Gastroesophageal sphincter (tissue), 4 donors: ENCODE measurements around the gene SERBP1. TPM values are rescaled to one million over a fixed set of nuclear protein-coding genes. Genes with fewer than 3 reads are reported as not detected.

ENCODE experiments used
- ATAC-seq: fragments of 150-250 bp; one replicate; pipeline ENCODE4 v1.9.1; 2016; ENCODE audit warnings: mild to moderate bottlenecking, moderate library complexity
- H3K27ac ChIP-seq, 4 donors: fragments of 200-600 bp; sonication (generic) in 3 of 4; 1 replicate in 3 of 4; 2 replicates in 1 of 4; pipeline ENCODE4 v1.5.1; 2016 to 2019
- H3K27me3 ChIP-seq: fragments of 200-600 bp; sonication (generic); one replicate; pipeline ENCODE4 v1.5.1; 2019
- H3K36me3 ChIP-seq, 2 donors: fragments of 200-600 bp; sonication (generic); one replicate each; pipeline ENCODE4 v1.5.1; 2019; ENCODE audit warnings: control low read depth in 1 of 2
- H3K4me1 ChIP-seq, 3 donors: fragments of 200-600 bp; sonication (generic); 1 replicate in 2 of 3; 2 replicates in 1 of 3; pipeline ENCODE4 v1.5.1; 2016 to 2019; ENCODE audit warnings: control low read depth in 2 of 3
- H3K4me3 ChIP-seq, 2 donors: fragments of 200-600 bp; sonication (generic); one replicate each; pipeline ENCODE4 v1.5.1; 2019; ENCODE audit warnings: mild to moderate bottlenecking in 1 of 2, moderate library complexity in 1 of 2
- H3K9me3 ChIP-seq, 3 donors: fragments of 200-600 bp; sonication (generic); one replicate each; pipeline ENCODE4 v1.5.1; 2017 to 2019; ENCODE audit warnings: control low read depth in 2 of 3
- CTCF ChIP-seq, 4 experiments: fragments of 200-600 bp in 2 of 4; fragments of 450-650 bp in 2 of 4; sonication (generic) in 1 of 4; IDR thresholded peaks; one replicate each; pipeline ENCODE4 v1.5.1; 2017 to 2019; ENCODE audit warnings: antibody characterized with exemption in 4 of 4, mild to moderate bottlenecking in 2 of 4, moderate library complexity in 2 of 4
- EP300 ChIP-seq: sonication (generic); formaldehyde crosslinking; IDR thresholded peaks from one replicate; pipeline ENCODE4 v1.6.1; 2017; ENCODE audit warnings: antibody characterized with exemption, mild to moderate bottlenecking
- POLR2A ChIP-seq, 2 donors: fragments of 450-650 bp; IDR thresholded peaks; one replicate each; pipeline ENCODE4 v1.6.1; 2017; ENCODE audit warnings: antibody characterized with exemption in 2 of 2, mild to moderate bottlenecking in 2 of 2, moderate library complexity in 1 of 2
- POLR2AphosphoS5 ChIP-seq: sonication (generic); formaldehyde crosslinking; IDR thresholded peaks from one replicate; pipeline ENCODE4 v1.6.1; 2017; ENCODE audit warnings: antibody characterized with exemption
- whole genome bisulfite sequencing, 2 donors: methylation state at CpG; one replicate each; pipeline ENCODE4 v1.1.5; 2018; ENCODE audit warnings: low coverage in 1 of 2; 5-methylcytosine and 5-hydroxymethylcytosine counted together
- total RNA-seq, 4 donors: library from RNA; depleted of rRNA; stranded (reverse); fragments of >200 nt; gene quantifications; one replicate each; pipeline ENCODE4 v1.1.0, GENCODE V29; 2016

The SERBP1 gene
- total RNA-seq, 4 donors from 2014 or later = 254 to 263 (median 258) TPM

GRCh38 chr1:67431156-67431765 is 1.1 kb upstream of the SERBP1 start:
- H3K27ac ChIP-seq = peak overlapping the region; percentile 68 to 93 (median 92)
- H3K9me3 ChIP-seq = no peaks in the 10 kb centered on the region
- TF ChIP-seq POLR2A (IDR thresholded peaks at IDR 0.05) (no peak), POLR2AphosphoS5 (no peak), EP300 (no peak)
- 13 to 17% methylated on average over 7 to 11 of the region's 12 CpGs for WGBS, 2 donors
- no peaks in the 10 kb centered on the region for H3K27me3 ChIP-seq
- ATAC-seq = no peak
- H3K36me3 ChIP-seq = no peaks in the 10 kb centered on the region
- H3K4me3 ChIP-seq = peak overlapping the region; percentile 77
- peaks cover 0 to 53% (median 7%) of the 10 kb centered on the region in 3 donors for H3K4me1 ChIP-seq

- ATAC-seq = peak; percentile 13
- WGBS, 2 donors = 0% methylated on average over 6 to 17 of the region's 69 CpGs
- Histone ChIP-seq H3K27me3 (no peaks in the 10 kb centered on the region), H3K4me3 (peak overlapping the region; percentile 77), H3K36me3 (peaks cover 0 to 14% of the 10 kb centered on the region in 2 donors), H3K9me3 (no peaks in the 10 kb centered on the region), H3K27ac (peak overlapping the region; percentile 60 to 93 (median 92)), H3K4me1 (peaks cover 0 to 63% (median 9%) of the 10 kb centered on the region in 3 donors)
- TF ChIP-seq POLR2A (IDR thresholded peaks at IDR 0.05) (peak in 1 of 2 donors; percentile 34), POLR2AphosphoS5 (no peak)
Observed at GRCh38 chr1:67429528-67430357, 459 bp downstream of the SERBP1 start.

GRCh38 chr1:67429011-67429527 is 1.1 kb downstream of the SERBP1 start:
- 0% methylated on average over 6 to 12 of the region's 25 CpGs for WGBS, 2 donors
- H3K27ac ChIP-seq = peak overlapping the region in 3 of 4 donors; percentile 92 to 93 (median 92)
- H3K4me3 ChIP-seq = peak overlapping the region; percentile 77
- no peak for ATAC-seq
- no peaks in the 10 kb centered on the region for H3K27me3 ChIP-seq
- H3K4me1 ChIP-seq = peaks cover 0 to 56% (median 9%) of the 10 kb centered on the region in 3 donors
- peaks cover 2 to 21% of the 10 kb centered on the region in 2 donors for H3K36me3 ChIP-seq
- no peaks in the 10 kb centered on the region for H3K9me3 ChIP-seq
- no peak for TF ChIP-seq POLR2A (IDR thresholded peaks at IDR 0.05)
- no peak for TF ChIP-seq CTCF (IDR thresholded peaks at IDR 0.05)
- TF ChIP-seq POLR2AphosphoS5 = no peak
- TF ChIP-seq EP300 = no peak

GRCh38 chr1:67427947-67428346 is 2.3 kb downstream of the SERBP1 start:
- WGBS, 2 donors = 0 to 5% methylated on average over 2 to 3 of the region's 3 CpGs
- H3K36me3 ChIP-seq = peaks cover 3 to 32% of the 10 kb centered on the region in 2 donors
- no peak overlapping the region for H3K27ac ChIP-seq
- TF ChIP-seq POLR2AphosphoS5 (no peak), CTCF (IDR thresholded peaks at IDR 0.05) (no peak), EP300 (no peak), POLR2A (IDR thresholded peaks at IDR 0.05) (no peak)
- H3K4me3 ChIP-seq = peak overlapping the region; percentile 77
- peaks cover 0 to 45% (median 9%) of the 10 kb centered on the region in 3 donors for H3K4me1 ChIP-seq
- no peak for ATAC-seq
- H3K9me3 ChIP-seq = no peaks in the 10 kb centered on the region
- no peaks in the 10 kb centered on the region for H3K27me3 ChIP-seq

GRCh38 chr1:67427465-67427864 is 2.7 kb downstream of the SERBP1 start:
- H3K9me3 ChIP-seq = no peaks in the 10 kb centered on the region
- H3K27me3 ChIP-seq = no peaks in the 10 kb centered on the region
- H3K4me1 ChIP-seq = peaks cover 0 to 42% (median 9%) of the 10 kb centered on the region in 3 donors
- peaks cover 3 to 37% of the 10 kb centered on the region in 2 donors for H3K36me3 ChIP-seq
- no peak for ATAC-seq
- WGBS, 2 donors = 3% methylated on average over 2 of the region's 2 CpGs
- H3K27ac ChIP-seq = no peak overlapping the region
- no peak for TF ChIP-seq POLR2AphosphoS5
- no peak for TF ChIP-seq CTCF (IDR thresholded peaks at IDR 0.05)
- TF ChIP-seq EP300 = no peak
- TF ChIP-seq POLR2A (IDR thresholded peaks at IDR 0.05) = no peak
- H3K4me3 ChIP-seq = peak overlapping the region; percentile 77
